ENCODE data around the gene C6orf163.

DNA sequence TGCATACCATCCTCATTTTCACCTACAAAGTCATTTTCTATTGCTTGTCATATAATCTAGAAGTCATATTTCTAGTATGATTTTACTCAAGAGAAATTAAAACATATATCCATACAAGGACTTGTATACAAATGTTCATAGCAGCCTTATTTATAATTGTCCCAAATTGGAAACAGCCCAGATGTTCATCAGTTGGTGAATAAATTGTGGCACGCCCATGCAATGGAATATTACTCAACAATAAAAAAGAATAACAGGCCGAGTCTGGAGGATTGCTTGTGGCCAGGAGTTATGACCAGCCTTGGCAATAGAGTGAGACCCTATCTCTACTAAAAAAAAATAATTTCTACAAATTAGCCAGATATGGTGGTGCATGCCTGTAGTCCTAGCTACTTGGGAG lies 28.8 kb downstream of the C6orf163 start:
- TF ChIP-seq POLR2A (IDR thresholded peaks at IDR 0.05; ENCODE audit: borderline replicate concordance, extremely low read depth, insufficient read depth, insufficient read length) (no peak), RAD21 (IDR thresholded peaks at IDR 0.05; ENCODE audit: low read depth) (no peak), FOSL1 (IDR thresholded peaks at IDR 0.05; ENCODE audit: low read depth) (no peak), CEBPB (IDR thresholded peaks at IDR 0.05; ENCODE audit: low read depth) (no peak), EZH2 (IDR thresholded peaks at IDR 0.05) (no peak), POLR2AphosphoS5 (IDR thresholded peaks at IDR 0.05; ENCODE audit: low read depth, low read length) (no peak), SIN3A (IDR thresholded peaks at IDR 0.05; ENCODE audit: low read depth) (no peak), EZH2phosphoT487 (IDR thresholded peaks at IDR 0.05; ENCODE audit: borderline replicate concordance) (no peak), ZNF274 (IDR thresholded peaks at IDR 0.05; ENCODE audit: low read depth, low read length) (no peak), ELF1 (IDR thresholded peaks at IDR 0.05; ENCODE audit: borderline replicate concordance, low read depth) (no peak)
- TF ChIP-seq, protein P1, sequence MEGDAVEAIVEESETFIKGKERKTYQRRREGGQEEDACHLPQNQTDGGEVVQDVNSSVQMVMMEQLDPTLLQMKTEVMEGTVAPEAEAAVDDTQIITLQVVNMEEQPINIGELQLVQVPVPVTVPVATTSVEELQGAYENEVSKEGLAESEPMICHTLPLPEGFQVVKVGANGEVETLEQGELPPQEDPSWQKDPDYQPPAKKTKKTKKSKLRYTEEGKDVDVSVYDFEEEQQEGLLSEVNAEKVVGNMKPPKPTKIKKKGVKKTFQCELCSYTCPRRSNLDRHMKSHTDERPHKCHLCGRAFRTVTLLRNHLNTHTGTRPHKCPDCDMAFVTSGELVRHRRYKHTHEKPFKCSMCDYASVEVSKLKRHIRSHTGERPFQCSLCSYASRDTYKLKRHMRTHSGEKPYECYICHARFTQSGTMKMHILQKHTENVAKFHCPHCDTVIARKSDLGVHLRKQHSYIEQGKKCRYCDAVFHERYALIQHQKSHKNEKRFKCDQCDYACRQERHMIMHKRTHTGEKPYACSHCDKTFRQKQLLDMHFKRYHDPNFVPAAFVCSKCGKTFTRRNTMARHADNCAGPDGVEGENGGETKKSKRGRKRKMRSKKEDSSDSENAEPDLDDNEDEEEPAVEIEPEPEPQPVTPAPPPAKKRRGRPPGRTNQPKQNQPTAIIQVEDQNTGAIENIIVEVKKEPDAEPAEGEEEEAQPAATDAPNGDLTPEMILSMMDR (IDR thresholded peaks at IDR 0.05 in 2 of 3, conservative IDR thresholded peaks at IDR 0.05 in 1 of 3; ENCODE audit: borderline replicate concordance in 1 of 3, insufficient read depth in 1 of 3, low read depth in 2 of 3, low read length in 2 of 3): no peak
- TF ChIP-seq, protein P2, sequence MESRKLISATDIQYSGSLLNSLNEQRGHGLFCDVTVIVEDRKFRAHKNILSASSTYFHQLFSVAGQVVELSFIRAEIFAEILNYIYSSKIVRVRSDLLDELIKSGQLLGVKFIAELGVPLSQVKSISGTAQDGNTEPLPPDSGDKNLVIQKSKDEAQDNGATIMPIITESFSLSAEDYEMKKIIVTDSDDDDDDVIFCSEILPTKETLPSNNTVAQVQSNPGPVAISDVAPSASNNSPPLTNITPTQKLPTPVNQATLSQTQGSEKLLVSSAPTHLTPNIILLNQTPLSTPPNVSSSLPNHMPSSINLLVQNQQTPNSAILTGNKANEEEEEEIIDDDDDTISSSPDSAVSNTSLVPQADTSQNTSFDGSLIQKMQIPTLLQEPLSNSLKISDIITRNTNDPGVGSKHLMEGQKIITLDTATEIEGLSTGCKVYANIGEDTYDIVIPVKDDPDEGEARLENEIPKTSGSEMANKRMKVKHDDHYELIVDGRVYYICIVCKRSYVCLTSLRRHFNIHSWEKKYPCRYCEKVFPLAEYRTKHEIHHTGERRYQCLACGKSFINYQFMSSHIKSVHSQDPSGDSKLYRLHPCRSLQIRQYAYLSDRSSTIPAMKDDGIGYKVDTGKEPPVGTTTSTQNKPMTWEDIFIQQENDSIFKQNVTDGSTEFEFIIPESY (IDR thresholded peaks at IDR 0.05; ENCODE audit: extremely low read depth, insufficient replicate concordance, low read length): no peak
- TF ChIP-seq, protein P3, sequence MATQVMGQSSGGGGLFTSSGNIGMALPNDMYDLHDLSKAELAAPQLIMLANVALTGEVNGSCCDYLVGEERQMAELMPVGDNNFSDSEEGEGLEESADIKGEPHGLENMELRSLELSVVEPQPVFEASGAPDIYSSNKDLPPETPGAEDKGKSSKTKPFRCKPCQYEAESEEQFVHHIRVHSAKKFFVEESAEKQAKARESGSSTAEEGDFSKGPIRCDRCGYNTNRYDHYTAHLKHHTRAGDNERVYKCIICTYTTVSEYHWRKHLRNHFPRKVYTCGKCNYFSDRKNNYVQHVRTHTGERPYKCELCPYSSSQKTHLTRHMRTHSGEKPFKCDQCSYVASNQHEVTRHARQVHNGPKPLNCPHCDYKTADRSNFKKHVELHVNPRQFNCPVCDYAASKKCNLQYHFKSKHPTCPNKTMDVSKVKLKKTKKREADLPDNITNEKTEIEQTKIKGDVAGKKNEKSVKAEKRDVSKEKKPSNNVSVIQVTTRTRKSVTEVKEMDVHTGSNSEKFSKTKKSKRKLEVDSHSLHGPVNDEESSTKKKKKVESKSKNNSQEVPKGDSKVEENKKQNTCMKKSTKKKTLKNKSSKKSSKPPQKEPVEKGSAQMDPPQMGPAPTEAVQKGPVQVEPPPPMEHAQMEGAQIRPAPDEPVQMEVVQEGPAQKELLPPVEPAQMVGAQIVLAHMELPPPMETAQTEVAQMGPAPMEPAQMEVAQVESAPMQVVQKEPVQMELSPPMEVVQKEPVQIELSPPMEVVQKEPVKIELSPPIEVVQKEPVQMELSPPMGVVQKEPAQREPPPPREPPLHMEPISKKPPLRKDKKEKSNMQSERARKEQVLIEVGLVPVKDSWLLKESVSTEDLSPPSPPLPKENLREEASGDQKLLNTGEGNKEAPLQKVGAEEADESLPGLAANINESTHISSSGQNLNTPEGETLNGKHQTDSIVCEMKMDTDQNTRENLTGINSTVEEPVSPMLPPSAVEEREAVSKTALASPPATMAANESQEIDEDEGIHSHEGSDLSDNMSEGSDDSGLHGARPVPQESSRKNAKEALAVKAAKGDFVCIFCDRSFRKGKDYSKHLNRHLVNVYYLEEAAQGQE (IDR thresholded peaks at IDR 0.05; ENCODE audit: low read depth): no peak
- TF ChIP-seq, protein P4, sequence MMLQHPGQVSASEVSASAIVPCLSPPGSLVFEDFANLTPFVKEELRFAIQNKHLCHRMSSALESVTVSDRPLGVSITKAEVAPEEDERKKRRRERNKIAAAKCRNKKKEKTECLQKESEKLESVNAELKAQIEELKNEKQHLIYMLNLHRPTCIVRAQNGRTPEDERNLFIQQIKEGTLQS (IDR thresholded peaks at IDR 0.05): no peak
